Suppressor macrophage treated with lipopolysaccharide for 1 hour (primary cell): Measurements from ENCODE around the gene CXADR.
A peak's percentile ranks its signal among the peaks of the same experiment; 100 is the strongest.

Experiments
- DNase-seq, 3 donors: peaks; one replicate each; pipeline ENCODE4 v3.0.0-alpha.2; 2020 to 2022

The CXADR gene

DNA sequence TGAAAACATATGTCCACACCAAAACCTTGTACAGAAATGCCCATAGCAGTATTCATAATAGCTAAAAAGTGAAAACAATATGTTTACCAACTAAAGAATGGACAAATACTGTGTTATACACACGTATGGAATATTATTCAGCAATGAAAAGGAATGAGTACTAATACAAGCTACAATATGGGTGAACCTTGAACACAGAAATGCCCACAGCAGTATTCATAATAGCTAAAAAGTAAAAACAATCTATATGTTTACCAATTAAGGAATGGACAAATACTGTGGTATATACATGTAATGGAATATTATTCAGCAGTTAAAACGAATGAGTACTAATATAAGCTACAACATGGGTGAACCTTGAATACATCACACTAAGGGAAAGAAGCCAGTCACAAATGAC, 96.8 kb downstream of the CXADR start:
- no peak for DNase-seq

- DNase-seq: no peak
Observed at GRCh38 chr21:17610911-17611310, 98.1 kb downstream of the CXADR start.

DNA sequence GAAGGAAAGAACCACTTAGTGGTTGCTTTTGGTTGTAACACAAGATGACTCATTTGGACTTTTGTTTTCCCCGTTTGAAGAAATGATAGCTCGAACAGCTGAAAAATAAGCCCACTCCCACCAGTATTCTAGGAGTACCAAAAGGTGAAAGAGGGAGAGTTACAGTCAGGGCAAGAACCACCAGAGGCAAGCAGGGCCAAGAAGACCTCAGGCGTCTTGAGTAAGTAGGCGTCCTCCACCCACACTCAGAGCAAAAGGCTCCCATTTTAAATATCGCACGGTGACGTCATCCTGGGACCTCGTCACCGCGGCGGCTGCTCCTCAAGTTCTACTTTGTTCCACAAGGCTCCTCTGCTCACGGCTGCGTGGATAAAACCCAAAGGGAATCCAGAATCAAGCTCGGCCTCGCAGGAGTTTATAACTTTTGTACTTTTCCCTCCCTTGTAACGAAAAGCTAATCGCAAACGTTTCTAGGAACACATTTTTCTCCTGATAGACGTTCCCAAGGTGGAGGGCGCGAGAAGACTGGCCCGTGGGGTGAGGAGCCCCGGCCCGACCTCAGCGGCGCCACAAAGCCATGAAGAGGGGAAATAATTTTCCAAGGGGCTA, 98.7 kb downstream of the CXADR start:
- peak; percentile 95 to 97 (median 96) for DNase-seq

DNA sequence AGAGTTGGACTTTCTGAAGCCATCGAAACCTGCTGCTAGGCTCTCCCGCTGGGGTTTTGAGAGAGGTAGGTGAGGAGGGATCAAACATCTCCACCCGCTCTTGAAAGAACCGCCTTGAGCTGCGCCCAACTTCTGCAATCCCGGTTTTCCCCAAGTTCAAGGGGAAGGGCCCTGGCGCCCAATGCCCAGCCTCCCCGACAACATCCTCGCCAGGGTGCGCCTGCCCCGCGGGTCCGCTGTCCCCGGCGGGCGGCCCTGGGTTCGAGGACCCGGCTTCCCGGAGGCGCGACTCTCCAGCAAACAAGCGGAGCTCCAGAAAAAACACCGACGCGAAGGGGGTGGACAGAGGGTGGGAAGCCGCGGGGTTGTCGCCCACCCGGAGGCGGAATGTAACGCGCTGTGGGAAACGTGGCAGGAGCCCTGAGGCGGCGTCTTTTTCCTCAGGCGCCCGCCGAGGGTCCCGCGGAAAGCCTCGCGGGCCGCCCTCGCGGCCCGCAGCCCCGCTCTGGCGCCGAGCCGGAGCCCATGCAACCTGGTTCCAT, 99.3 kb downstream of the CXADR start:
- DNase-seq: peak; percentile 93 to 94 (median 93)

DNA sequence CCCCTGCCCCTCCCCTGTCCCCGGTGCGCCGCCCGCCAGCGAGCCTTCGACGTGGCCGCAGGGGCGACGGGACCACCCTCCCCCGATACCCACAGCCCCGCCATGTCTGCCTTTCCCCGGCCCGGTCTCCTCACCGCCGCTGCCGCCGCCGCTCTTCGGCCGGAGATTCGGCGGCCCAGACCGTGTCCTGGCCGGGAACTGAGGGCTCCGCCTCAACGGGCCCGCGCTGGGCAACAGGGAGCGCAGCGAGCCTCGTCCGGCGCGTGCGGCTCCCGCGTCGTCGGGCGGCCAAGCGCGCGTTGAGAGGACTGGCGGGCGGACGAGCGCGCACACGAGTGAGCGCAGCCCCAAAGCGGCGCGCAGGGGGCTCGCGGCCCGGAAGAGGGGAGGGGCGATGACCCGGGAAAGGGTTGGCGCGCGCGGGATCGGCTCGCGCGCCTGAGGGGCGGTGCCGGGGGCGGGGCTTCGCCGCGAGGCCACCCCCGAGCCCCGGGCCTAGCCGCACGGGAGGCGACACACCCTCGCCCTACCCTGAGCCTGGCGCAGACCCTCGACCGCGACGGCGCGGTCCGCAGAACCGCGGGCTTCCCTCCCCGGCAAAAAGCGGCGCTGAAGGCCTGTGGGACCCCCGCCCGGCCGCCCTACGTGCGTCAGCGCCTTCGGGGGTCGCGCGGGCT, 99.9 kb downstream of the CXADR start, which contains the start of gene BTG3:
TSS of gene BTG3 (minus strand) at position 337 of the 677 bp plus-strand sequence. CDS start 3,757 bp downstream, outside the sequence.
- DNase-seq: peak; percentile 89 to 96 (median 91)

- peak in 2 of 3 donors; percentile 6 to 10 for DNase-seq
Observed at GRCh38 chr21:17613242-17613676, 100.4 kb downstream of the CXADR start.

DNA sequence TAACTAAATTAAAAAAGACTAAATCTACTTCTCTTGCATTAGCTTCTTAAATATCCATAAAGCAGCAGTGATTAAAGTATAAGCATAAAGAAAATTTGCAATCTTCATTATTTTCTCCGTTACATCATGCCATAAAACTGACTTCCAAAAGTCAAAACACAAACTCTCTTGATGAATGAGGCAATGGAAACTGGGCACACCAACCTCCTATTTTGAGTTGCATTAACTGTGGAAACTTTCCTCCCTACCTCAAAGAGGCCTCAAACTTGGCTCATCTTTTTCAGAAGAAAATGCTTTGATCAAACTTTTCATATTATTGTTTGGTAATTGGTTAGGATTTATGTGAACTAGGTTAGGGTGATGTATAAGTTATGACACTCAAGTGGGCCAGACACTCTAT, 104.0 kb downstream of the CXADR start:
- DNase-seq: no peak

DNA sequence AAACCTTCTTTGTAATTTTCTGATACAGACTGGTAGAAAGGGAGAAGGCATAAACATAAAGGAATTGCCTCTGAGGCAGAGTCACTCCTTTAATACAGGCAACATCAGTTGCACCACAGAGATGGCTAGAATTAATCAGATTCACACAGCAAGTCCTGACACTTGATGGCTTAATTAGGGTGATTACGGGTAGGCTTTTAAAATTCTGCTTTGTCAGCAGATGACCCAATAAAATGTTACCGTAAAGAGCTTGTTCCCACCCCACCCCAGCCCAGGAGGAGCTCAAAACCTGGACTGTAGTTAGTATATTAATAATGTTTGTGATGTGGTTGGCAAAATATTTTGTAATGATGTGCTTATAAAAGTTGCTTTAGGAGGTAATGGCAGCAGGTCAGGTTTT, 109.2 kb downstream of the CXADR start:
- DNase-seq: no peak

- DNase-seq: no peak
Observed at GRCh38 chr21:17631195-17631594, 118.4 kb downstream of the CXADR start.

DNA sequence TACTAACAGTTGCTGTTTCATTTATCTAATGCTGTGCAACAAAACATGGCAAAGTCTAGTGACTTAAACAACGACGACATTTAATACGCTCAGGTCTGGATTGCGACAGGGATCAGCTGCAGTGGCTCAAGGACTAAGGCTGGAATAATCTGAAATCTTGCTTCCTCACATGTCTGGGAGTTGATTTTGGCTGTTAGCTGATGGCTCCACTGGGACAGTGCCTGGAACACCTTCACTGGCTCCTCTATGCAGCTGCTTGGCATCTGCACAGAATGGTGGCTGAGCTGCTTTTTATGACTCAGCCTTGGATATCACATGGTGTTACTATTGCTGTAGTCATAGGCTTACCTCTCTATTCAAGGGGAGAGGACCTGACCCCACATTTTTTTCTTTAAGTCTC, 123.9 kb downstream of the CXADR start:
- no peak for DNase-seq

DNA sequence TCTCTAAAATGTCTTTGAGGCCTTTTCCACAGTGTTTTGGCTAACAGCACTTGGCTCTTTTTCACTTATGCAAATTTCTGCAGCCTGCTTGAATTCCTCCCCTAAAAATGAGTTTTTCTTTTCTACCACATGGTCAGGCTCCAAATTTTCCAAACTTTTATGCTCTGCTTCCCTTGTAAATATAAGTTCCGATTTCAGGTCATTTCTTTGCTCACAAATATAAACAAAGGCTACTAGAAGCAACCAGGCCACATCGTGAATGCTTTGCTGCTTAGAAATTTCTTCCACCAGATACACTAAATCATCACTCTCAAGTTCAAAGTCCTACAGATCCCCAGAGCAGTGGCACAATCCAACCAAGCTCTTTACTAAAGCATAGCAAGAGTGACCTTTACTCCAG, 128.0 kb downstream of the CXADR start:
- DNase-seq: no peak
